Liver (tissue), 9 donors: ENCODE measurements around the gene CDH23. TPM values are rescaled to one million over a fixed set of nuclear protein-coding genes. Genes with fewer than 3 reads are reported as not detected.

Experiments used
- DNase-seq: peaks from one replicate; pipeline ENCODE4 v3.0.0-alpha.2; 2017; ENCODE audit warnings: low spot score
- H3K27ac ChIP-seq, 2 donors: one replicate each; pipeline ENCODE4 v1.7.0; 2013; ENCODE audit warnings: inconsistent platforms in 2 of 2, low read length in 2 of 2, control low read depth in 1 of 2, low read depth in 1 of 2, mild to moderate bottlenecking in 1 of 2
- H3K27me3 ChIP-seq, 4 donors: one replicate each; pipeline versions ENCODE4 v1.6.1 to v1.7.0; 2013; ENCODE audit warnings: low read length in 3 of 4, inconsistent platforms in 1 of 4, mild to moderate bottlenecking in 1 of 4, moderate library complexity in 1 of 4; ENCODE audit not compliant: control insufficient read depth in 4 of 4, insufficient read depth in 4 of 4
- H3K36me3 ChIP-seq, 4 donors: one replicate each; pipeline versions ENCODE4 v1.6.1 to v1.7.0; 2013; ENCODE audit warnings: low read length in 3 of 4, mild to moderate bottlenecking in 3 of 4, low read depth in 1 of 4, moderate library complexity in 1 of 4; ENCODE audit not compliant: control insufficient read depth in 4 of 4, insufficient read depth in 3 of 4
- H3K4me1 ChIP-seq, 4 donors: one replicate each; pipeline versions ENCODE4 v1.6.1 to v1.7.0; 2013; ENCODE audit warnings: low read length in 3 of 4, mild to moderate bottlenecking in 3 of 4, moderate library complexity in 1 of 4; ENCODE audit not compliant: control insufficient read depth in 4 of 4, insufficient read depth in 4 of 4
- H3K4me3 ChIP-seq, 3 donors: one replicate each; pipeline versions ENCODE4 v1.6.1 to v1.7.0; 2013; ENCODE audit warnings: low read length in 3 of 3, control low read depth in 1 of 3, low read depth in 1 of 3, mild to moderate bottlenecking in 1 of 3
- H3K9ac ChIP-seq, 2 donors: one replicate each; pipeline ENCODE4 v1.7.0; 2013; ENCODE audit warnings: low read length in 2 of 2, mild to moderate bottlenecking in 2 of 2, moderate library complexity in 2 of 2, control low read depth in 1 of 2, low read depth in 1 of 2
- H3K9me3 ChIP-seq, 4 donors: one replicate each; pipeline versions ENCODE4 v1.6.1 to v1.7.0; 2013; ENCODE audit warnings: low read length in 3 of 4; ENCODE audit not compliant: control insufficient read depth in 4 of 4
- CTCF ChIP-seq: fragments of 150-350 bp; IDR thresholded peaks from 2 replicates; pipeline ENCODE4 v1.5.1; 2017; ENCODE audit warnings: improper control_type of control experiment, low read depth, low read length; ENCODE audit not compliant: missing input control
- FOXA1 ChIP-seq: IDR thresholded peaks from 2 replicates; pipeline ENCODE4 v1.6.1; 2016; ENCODE audit warnings: antibody characterized with exemption
- GABPA ChIP-seq, 2 donors: IDR thresholded peaks in 1 of 2; conservative IDR thresholded peaks in 1 of 2; 2 replicates each; pipeline ENCODE4 v1.6.1; 2016; ENCODE audit warnings: antibody characterized with exemption in 2 of 2, mild to moderate bottlenecking in 1 of 2, moderate library complexity in 1 of 2
- HNF4A ChIP-seq, 2 donors: conservative IDR thresholded peaks; 2 replicates each; pipeline ENCODE4 v1.6.1; 2016; ENCODE audit warnings: antibody characterized with exemption in 2 of 2, mild to moderate bottlenecking in 2 of 2
- HNF4G ChIP-seq: IDR thresholded peaks from 2 replicates; pipeline ENCODE4 v1.6.1; 2016; ENCODE audit warnings: antibody characterized with exemption
- REST ChIP-seq: IDR thresholded peaks from 2 replicates; pipeline ENCODE4 v1.6.1; 2016; ENCODE audit warnings: antibody characterized with exemption, mild to moderate bottlenecking
- YY1 ChIP-seq: IDR thresholded peaks from 2 replicates; pipeline ENCODE4 v1.6.1; 2016; ENCODE audit warnings: antibody characterized with exemption, mild to moderate bottlenecking
- WGBS: extraction: QIAGEN DNeasy Blood & Tissue Kit; methylation state at CpG from one replicate; pipeline ENCODE4 v1.1.7; 2013; 5-methylcytosine and 5-hydroxymethylcytosine counted together
- polyA plus RNA-seq, 2 donors: library from polyadenylated mRNA; stranded (reverse) in 1 of 2; unstranded in 1 of 2; fragments of 200-250 nt in 1 of 2; fragments of >200 nt in 1 of 2; fragmentation: Nextera tagmentation in 1 of 2; extraction: Ambion mirVana in 1 of 2; gene quantifications; one replicate each; pipeline versions ENCODE4 v1.2.1 to v1.2.3, GENCODE V29; 2013 to 2015
- total RNA-seq, 2 donors: library from RNA; depleted of rRNA; stranded (reverse); fragments of >200 nt; gene quantifications; one replicate each; pipeline ENCODE4 v1.2.3, GENCODE V29; 2014
- TF ChIP-seq, protein P1 (sequence below): IDR thresholded peaks from 2 replicates; pipeline ENCODE4 v1.6.1; 2016; ENCODE audit warnings: antibody characterized with exemption
- donor health status: healthy.
- donor health status: healthy.
- donor health status: healthy.
- donor health status: healthy.
- donor health status: healthy.

The CDH23 gene
- total and polyA plus RNA-seq, 4 donors, result 1.5 to 4.7 (median 3.4) TPM

DNA sequence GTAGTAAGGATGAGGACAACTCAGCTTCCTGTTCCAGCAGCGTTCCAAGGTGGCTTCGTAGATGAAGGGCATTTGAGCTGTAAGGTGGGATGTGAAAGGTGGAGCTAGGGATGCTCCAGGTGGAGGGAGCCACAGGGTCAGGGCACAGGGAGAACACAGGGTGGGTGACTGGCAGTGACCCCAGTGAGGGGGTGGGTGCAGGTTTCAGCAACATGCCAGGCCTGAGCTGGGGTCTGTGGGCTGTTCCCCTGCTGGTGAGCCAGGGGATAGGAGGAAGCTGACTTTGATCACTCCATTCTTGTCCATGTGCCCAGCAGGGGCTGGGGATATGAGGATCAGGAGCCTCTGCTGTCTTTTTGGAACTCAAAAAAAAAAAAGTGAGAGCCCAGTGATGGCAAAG is 33.2 kb downstream of the CDH23 start (continued):
- TF ChIP-seq GABPA (IDR thresholded peaks at IDR 0.05 in 1 of 2, conservative IDR thresholded peaks at IDR 0.05 in 1 of 2) (no peak), HNF4G (no peak)
- TF ChIP-seq, protein P1, sequence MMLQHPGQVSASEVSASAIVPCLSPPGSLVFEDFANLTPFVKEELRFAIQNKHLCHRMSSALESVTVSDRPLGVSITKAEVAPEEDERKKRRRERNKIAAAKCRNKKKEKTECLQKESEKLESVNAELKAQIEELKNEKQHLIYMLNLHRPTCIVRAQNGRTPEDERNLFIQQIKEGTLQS, result no peak

DNA sequence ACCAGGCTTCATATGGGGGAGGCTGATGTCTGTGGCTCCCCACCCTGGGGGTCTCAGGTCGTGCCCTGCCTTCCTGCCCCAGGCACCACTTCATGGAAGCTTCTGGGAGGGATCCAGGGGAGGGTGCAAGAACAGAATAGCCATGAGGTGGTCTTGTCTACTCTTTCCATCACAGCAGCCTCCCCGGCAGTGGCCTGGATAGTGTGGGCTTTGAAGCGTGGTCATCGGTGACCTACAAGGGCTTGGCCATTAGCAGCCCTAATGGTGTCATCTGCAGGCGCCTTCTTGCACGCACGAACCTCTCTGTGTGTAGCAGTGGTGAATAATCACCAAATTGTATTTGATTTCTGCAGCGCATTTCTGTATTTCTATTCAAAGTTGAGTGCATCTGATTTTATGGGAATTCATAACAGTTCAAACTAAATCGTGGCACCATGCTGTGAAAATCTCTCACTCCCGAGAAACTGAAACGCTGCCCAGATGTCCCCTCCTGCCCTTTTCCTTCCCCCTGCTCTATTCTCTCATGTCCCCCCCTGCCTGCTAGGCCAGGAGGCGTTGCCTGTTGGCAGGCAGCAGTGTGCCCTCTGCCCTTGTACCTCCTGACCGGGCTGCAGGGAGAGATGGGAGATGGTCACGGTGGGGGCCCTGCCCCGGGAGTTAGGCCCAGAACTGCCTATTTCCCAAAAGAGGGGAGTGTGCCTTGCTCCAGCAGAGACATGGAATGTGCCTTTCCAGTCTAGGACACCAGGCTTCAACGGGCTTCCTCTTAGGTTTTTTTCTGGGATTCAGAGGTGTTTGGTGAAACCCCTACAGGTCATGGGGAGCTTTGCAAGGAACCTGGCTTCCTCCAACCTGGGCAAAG is 34.8 kb downstream of the CDH23 start:
- Histone ChIP-seq H3K27ac (no peak overlapping the region), H3K4me3 (no peak overlapping the region), H3K9me3 (no peaks in the 10 kb centered on the region), H3K9ac (no peak overlapping the region), H3K27me3 (no peaks in the 10 kb centered on the region), H3K4me1 (peaks cover 0 to 12% (median 6%) of the 10 kb centered on the region in 4 donors), H3K36me3 (no peaks in the 10 kb centered on the region)
- DNase-seq, result no peak
- 52% methylated on average over 16 of the region's 16 CpGs for WGBS
- no peak for TF ChIP-seq YY1
- no peak for TF ChIP-seq FOXA1
- TF ChIP-seq HNF4A (conservative IDR thresholded peaks at IDR 0.05), result peak in 1 of 2 donors; percentile 54

GRCh38 chr10:71432101-71432905 is 35.6 kb downstream of the CDH23 start:
- 82% methylated on average over 15 of the region's 15 CpGs for WGBS
- TF ChIP-seq REST (no peak), CTCF (no peak)

More at GRCh38 chr10:71432101-71432905, 35.6 kb downstream of the CDH23 start:
- Histone ChIP-seq H3K4me3 (no peak overlapping the region), H3K27ac (no peak overlapping the region), H3K9ac (no peak overlapping the region), H3K27me3 (no peaks in the 10 kb centered on the region), H3K36me3 (no peaks in the 10 kb centered on the region), H3K4me1 (peaks cover 0 to 12% (median 6%) of the 10 kb centered on the region in 4 donors), H3K9me3 (no peaks in the 10 kb centered on the region)
- no peak for DNase-seq
